ENCODE measurements around the gene IL1RN.
"Not testable (repeated sequence)": the region's sequence is repeated elsewhere in the genome, so short reads cannot be mapped to it uniquely, and the experiment has no call there.

The IL1RN gene, protein sequence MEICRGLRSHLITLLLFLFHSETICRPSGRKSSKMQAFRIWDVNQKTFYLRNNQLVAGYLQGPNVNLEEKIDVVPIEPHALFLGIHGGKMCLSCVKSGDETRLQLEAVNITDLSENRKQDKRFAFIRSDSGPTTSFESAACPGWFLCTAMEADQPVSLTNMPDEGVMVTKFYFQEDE

DNA sequence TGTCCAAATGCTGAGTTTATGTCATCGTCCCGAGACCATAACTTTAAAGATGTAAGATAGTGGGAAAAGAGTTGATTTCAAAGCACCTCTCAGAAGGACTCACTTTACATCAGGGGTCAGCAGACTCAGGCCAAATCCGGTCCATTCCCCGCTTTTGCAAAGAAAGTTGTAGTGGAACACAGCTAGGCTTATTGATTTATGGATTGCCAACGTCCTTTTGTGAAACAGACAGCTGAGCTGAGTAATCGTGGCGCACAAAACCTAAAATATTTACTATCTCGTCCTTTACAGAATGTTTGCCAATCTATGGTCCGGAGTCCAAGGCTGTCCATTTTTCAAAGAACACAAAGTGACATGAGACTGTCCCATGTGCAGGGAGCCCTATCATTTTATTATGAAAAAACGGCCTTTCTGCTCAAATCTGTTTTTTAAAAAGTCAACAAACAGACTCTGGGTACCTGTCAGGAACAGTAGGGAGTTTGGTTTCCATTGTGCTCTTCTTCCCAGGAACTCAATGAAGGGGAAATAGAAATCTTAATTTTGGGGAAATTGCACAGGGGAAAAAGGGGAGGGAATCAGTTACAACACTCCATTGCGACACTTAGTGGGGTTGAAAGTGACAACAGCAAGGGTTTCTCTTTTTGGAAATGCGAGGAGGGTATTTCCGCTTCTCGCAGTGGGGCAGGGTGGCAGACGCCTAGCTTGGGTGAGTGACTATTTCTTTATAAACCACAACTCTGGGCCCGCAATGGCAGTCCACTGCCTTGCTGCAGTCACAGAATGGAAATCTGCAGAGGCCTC lies at the start of gene IL1RN:
TSS of gene IL1RN (plus strand) at position 754 of the 801 bp plus-strand sequence. CDS start at position 781, 27 bp downstream.
- DNase-seq (ENCODE audit: low read depth in 2 of 2) = no peak

DNA sequence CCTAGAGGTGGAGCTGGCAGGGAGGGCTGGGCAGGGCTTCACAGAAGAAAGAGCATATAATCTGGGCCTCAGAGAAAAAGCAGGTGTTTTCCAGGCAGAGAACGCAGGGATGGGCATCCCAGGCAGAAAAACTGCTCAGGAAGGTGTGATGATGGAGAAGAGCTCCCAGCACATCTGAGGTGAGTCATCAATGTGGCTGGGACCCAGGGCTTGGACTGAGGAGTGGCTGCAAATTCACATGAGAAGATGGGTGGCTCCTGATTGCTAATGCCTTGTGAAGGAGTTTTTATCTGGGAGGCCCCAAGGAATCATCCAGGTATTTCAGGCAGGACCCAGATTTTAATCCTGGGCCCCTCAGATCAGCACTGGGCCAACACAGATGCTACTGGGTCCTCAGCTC lies 49.5 kb upstream of the IL1RN start:
- DNase-seq (ENCODE audit: low read depth in 2 of 2) = no peak

DNA sequence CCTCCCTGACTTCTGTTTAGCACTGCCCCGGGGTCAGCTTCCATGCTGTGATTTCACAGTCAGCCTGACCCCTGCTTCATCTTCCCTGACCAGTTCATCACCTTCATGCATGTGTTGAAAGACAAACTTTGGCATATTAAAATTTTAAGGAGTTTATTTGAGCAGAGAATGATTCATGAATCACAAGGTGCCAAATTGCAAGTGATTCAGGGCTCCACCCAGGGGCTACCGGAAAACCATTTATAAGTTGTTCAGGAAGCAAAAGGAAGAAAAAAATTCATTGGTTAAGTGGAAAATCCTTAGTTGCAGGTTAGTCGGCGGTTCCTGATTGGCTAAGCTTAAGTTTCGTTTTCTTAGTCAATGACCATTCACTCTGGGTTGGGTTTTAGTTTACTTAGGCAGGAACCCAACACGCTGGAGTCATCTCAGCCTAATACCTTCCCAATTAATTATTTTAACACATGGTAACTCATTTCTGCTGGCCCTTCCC lies 49.0 kb upstream of the IL1RN start:
- no peak for DNase-seq (ENCODE audit: low read depth in 2 of 2)

DNA sequence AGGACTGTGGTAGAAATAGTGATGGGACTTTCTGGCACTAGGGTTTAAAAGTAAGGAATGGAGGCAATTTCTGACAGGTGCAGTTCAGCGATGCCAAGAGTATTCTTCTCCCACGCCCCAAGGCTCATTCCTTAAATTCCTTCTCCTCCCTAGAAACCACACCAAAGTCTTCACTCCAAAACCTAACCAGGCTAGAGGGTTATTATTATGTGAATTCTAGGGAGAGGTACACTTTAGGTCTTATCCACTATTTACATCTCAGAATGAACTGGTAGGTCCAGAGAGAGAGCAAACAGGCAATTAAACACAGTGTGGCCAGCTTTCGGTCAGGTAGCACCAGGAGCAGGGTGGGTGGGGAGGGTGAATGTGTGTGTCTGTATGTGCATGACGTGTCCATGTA lies 48.3 kb upstream of the IL1RN start:
- DNase-seq (ENCODE audit: low read depth in 2 of 2) = no peak

DNA sequence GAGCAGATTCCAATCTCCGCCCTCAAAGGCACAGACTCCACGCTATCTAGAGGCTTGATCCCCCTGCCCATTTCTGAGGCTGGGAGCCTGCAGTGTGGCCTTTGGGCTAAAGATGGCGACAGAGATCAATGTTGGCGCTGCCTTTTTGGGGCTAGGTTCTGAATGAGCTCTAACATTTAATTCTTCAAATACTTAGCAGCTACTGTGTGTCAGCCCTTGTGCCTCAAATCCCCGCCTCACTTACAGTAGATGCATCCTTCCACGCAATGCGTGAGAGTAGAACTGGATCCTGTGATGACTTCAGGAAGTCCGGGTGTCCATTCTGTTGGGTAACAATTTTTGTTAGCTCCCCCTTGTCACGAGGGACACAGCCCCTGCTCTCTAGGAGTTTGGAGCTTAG lies 47.3 kb upstream of the IL1RN start:
- DNase-seq (ENCODE audit: low read depth in 2 of 2) = peak; percentile 50 to 52

DNA sequence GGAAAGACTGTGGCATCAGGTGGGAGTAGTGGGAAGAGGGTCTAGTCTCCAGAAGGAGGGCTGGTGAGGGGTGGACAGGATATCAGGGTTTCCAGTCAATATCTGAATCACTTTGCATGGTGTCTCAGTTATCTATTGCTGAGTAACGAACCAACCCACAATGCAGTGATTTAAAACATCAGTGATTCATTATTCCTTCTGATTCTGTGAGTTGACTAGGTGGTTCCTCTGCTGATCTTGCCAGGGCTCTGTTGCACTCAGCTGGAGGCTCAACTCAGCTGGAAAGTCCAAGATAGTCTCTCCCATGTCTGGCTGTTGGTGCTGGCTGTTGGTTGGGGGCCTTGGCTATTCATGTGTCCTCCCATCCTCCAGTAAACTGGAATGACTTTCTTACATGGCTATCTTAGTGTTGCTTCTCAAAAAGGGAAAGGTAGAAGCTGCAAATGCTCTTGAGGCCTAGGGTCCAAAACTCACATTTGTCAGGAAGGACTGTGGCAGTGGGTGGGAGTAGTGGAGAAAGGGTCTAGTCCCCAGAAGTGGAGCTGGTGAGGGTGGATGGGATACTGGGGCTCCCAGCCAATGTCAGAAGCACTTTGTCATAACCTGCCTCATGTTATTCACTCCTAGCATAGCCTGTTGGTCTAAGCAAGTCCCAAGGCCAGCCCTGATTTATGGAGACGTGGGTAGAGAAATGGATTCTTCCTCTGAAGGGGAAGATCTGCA lies 45.7 kb upstream of the IL1RN start:
- no peak for DNase-seq (ENCODE audit: low read depth in 2 of 2)

DNA sequence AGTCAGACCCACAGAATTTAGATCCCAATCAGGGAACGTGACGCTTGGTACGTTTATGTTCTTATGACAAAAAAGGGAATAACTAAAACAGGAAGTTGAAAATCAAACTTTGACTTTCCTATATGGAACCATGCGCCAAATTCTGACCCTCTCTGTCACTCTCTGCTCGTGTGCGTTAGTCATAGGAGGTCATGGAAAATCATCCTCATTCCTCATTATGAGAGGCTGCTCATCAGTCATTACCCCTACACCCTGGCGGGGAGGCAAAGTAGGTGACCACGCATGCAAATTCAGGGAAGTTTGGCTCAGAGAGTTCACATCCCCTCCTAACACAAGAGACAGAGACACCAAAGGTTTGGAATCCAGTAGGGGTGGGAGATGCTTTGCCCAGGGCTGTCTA lies 44.1 kb upstream of the IL1RN start:
- no peak for DNase-seq (ENCODE audit: low read depth in 2 of 2)

DNA sequence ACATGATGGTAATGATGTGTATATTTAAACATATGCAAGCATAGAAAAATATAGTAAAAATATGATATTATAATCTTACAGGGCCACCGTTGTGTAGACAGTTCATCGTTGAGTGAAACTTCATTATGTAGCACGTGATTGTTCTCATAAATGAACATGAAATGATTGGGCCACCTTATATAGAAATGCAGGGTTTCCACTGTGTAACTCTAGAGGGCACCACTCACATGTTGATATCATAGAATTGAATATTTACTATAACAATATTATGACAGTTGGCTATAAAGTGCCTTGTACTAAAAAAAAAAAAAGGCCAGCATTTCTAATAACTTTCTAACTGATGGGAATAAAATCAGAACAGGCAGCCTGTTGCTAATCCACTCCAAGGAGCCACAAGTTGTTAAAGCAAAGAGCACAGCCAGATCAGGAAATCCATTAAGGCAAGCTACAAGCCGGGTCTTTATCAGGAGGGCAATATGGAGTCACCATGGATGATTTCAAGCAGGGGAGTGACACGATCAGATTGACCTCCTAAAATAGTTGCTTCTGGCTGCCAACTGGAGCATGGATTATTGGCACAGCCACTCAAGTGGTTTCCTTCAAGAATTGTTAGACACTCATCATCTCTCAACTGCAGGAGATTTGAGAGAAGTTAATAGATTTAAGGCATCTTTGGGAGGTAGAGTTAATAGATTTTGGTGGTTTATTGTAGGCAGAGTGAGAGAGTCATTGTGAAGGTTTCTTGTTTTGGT lies 43.0 kb upstream of the IL1RN start:
- no peak for DNase-seq (ENCODE audit: low read depth in 2 of 2)

DNA sequence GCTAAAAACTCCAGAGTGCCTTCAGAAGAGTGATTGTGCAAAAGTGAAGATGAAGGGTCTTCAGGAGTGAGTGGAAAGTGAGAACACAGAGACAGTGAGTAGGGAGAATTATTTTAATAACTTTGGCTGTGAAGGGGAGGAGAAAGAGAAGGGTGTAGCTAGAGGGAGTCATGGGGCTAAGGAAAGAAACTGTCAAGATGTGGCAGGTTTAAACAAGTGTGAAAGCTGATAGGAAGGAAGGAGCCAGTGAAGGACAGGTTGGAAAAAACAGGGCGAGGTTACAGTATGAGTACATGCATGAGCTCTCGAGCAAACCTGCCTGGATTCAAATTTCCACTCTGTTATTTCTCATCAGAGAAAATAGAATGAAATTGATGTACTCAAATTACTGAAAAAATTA lies 41.9 kb upstream of the IL1RN start:
- DNase-seq (ENCODE audit: low read depth in 2 of 2) = no peak

DNA sequence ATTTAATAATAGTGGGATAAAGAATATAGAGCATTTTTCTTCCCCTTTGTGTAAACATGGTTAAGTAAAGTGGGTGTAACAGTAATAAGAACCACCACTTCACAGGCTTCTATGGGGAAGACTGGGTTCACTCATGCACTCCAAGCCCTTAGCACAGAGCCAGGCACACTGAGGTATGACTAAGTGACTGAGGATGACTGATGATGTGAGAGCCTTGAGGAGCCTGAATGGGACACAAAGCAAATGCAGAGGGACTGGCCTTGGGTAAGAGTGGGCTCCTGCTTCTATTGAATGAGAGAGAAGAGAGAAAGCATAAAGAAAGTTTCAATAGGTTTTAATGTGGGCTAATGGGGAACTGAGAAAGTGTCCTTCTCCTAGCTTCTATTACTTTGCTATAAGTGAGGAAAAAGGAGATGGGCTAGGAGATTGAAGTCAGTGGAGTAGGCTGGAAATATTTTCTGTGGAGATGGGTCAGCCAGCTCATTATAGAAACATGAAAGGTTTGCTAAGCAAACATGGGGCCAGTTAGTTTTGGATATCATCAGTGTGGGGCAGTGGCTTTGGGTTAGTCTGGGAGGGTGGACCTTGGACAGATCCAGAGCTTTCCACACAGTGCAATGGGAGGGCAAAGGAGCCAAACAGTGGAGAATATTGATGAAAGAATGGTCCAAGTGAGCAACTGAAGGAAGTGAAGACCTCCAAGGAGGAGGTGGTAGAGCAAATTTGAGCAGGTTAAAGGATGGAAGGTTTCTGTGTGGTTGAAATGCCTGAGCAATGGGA lies 39.0 kb upstream of the IL1RN start:
- DNase-seq (ENCODE audit: low read depth in 2 of 2) = no peak

DNA sequence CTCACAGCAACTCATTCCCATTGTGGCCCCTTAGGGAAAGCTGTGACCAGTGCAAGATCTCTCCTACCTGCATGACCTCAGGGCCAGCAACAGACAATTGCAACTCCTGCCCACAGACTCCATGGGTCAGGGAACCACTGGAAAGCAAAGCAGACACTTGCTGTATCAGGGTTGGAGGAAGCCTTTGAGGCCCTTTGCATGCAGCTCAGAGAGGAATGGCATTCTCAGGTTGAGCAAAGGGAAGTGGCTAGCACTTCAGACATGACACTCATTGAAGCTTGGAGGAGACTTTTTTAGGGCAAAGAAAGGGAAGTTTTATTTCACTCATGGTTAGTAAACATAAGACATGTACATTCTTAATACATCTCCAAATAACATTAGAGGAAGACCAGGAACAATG lies 37.5 kb upstream of the IL1RN start:
- no peak for DNase-seq (ENCODE audit: low read depth in 2 of 2)

DNA sequence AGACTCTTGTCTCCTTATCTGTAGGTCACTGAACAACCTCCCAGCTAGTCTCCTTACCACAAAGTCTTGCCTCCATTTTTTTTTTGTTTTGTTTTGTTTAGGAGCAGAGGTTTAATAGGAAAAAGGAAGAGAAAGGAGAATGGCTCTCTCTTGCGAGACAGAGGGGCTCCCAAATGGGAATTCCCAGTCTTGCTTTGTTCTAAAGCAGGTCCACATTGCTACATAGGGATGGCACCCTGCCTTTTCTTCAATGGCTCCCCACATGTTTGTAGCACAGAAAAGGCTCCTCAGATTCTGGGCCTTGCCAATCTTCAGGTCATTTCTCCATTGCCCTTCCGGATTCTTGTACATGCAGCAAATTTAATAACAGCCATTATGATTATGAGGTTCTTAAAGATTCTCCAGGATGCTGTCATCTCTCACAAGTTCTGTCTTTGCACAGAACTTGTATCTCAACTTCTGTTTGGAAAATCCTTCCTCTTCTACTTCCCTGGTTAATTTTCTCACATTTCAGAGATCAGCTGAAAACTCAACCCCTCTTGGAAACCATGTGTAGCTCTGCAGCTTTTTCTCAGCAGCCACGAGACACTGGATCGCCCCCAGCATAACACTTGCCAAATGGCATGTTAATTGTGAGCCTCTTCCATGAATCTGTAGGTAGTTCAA lies 36.0 kb upstream of the IL1RN start:
- no peak for DNase-seq (ENCODE audit: low read depth in 2 of 2)

DNA sequence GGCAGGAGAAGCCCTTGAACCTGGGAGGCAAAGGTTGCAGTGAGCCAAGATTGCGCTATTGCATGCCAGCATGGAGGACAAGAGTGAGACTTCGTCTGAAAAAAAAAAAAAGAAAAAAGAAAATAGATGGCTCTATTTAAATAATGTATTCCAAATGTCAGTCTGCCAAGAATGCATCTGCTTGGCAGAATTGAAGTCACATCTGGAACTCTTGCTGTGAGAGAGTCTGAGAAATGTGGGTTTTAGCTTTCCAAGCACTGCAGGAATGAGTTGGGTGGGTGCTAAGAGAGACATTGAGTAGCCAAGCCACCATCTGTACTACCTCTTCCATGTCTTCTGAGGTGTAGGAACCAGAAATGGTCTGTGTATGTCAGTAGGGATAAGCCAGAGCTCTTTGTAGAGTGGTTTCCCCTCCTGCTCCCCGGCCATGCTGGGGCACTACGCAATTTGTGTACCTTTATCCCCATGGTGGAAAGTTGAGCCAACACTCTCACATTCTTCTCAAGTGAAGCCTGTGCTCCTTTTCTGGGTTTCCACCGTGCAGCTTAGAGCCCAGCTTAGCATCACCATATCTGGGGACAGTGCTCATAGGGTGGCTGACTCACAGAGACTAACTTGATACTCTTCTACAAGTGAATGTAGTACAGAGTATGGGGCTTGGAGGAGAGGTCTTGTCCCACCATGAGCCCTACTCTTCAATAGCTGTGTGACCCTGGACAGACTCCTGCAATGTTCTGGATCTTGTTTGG lies 34.4 kb upstream of the IL1RN start:
- DNase-seq (ENCODE audit: low read depth in 2 of 2) = no peak

DNA sequence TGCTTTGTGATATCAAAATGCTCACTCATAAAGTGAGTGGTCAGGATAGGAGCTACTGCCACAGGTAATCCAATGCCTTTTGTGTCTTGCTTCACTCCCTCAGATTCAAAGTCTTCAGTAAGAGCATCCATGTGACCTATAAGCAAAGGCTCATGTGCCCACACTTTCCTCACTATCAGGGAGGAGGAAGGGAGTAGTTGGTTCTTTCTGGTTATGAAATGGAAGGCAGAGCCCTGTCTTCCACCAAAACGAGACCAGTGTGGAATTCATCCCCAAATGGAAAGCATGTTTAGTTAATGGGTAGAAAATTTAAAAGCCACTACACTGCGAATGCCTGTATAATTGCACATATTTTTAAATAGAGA lies 33.8 kb upstream of the IL1RN start:
- no peak for DNase-seq (ENCODE audit: low read depth in 2 of 2)

DNA sequence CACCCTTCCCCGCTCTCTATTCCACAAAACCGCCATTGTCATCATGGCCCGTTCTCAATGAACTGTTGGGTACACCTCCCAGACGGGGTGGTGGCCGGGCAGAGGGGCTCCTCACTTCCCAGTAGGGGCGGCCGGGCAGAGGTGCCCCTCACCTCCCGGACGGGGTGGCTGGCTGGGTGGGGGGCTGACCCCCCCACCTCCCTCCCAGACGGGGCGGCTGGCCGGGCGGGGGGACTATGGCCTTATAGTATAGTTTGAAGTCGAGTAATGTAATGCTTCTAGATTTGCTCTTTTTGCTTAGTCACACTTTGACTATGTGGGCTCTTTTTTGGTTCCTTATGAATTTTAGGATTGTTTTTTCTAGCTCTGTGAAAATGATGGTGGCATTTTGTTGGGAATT lies 31.1 kb upstream of the IL1RN start:
- DNase-seq (ENCODE audit: low read depth in 2 of 2) = not testable (repeated sequence)

DNA sequence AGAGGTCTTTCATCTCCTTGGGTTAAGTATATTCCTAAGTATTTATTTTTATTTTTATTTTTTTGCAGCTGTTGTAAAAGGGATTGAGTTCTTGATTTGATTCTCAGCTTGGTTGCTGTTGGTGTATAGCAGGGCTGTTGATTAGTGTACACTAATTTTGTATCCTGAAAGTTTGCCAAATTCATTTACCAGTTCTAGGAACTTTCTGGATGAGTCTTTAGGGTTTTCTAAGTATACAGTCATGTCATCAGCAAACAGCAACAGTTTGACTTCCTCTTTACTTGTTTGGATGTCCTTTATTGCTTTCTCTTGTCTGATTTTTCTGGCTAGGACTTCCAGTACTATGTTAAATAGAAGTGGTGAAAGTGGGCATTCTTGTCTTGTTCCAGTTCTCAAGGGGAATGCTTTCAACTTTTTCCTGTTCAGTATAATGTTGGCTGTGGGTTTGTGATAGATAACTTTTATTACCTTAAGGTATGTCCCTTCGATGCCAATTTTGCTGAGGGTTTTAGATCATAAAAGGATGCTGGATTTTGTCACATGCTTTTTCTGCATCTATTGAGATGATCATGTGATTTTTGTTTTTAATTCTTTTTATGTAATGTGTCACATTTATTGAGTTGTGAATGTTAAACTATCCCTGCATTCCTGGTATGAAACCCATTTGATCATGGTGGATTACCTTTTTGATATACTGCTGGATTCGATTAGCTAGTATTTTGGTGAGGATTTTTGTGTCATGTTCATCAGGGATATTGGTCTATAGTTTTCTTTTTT lies 30.4 kb upstream of the IL1RN start:
- DNase-seq (ENCODE audit: low read depth in 2 of 2) = not testable (repeated sequence)

DNA sequence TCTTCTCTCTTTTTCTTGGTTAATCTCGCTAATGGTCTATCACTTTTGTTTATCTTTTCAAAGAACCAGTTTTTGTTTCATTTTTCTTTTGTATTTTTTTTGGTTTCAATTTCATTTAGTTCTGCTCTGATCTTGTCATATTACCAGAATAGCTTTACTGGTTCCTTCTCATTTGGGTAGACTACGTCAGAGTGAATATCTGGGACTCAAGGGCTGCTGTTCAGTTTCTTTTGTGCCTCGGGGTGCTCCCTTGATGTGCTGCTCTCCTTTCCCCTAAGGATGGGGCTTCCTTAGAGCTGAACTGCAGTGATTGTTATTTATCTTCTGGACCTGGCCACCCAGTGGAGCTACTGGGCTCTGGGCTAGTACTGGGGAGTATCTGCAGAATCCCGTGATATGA lies 29.4 kb upstream of the IL1RN start:
- DNase-seq (ENCODE audit: low read depth in 2 of 2) = no peak

DNA sequence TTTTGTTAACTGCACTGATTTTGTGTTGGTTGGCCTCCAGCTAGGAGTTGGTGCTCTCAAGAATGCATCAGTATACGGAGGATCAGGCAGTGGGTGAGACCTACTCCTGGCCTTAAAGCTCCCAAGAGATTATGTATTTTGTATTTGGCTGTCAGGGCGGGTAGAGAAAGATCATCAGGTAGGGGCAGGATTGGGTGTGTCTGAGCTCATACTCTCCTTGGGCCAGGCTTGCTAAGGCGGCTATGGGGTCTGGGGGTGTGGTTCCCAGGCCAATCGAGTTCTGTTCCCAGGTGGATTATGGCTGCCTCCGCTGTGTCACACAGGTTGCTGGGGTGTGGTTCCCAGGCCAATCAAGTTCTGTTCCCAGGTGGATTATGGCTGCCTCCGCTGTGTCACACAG lies 28.9 kb upstream of the IL1RN start:
- no peak for DNase-seq (ENCODE audit: low read depth in 2 of 2)

DNA sequence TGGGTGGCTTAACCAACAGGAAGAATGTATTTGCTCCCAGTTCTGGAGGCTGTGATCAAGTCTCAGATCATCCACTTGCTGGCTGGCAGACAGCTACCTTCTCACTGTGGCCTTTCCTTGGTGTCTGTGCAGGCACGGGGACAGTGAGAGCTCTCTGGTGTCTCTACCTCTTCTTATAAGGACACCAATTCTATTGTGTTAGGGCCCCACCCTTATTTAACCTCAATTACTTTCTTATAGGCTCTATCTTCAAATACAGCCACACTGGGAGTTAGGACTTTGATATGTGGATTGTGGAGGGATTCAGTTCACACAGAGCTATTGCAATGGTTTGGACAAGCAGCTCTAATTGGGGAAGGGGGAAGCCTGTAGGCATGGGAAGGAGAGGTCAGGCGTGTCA lies 25.3 kb upstream of the IL1RN start:
- no peak for DNase-seq (ENCODE audit: low read depth in 2 of 2)

Measured in activated CD4-positive, alpha-beta T cell treated with anti-CD3 and anti-CD28 coated beads for 24 hours (primary cell).